Esophagus muscularis mucosa (tissue), 4 donors: ENCODE results near the gene ERCC6L2. TPM values are rescaled to one million over a fixed set of nuclear protein-coding genes. Genes with fewer than 3 reads are reported as not detected.

Experiments
- DNase-seq: peaks from one replicate; pipeline ENCODE4 v3.0.0-alpha.2; 2017; ENCODE audit errors: extremely low spot score
- H3K27ac ChIP-seq, 4 donors: fragments of 200-600 bp; sonication (generic); replicated peaks in 1 of 4; 1 replicate in 3 of 4; 2 replicates in 1 of 4; pipeline ENCODE4 v1.5.1; 2016 to 2019; ENCODE audit warnings: mild to moderate bottlenecking in 1 of 4
- H3K27me3 ChIP-seq, 4 donors: fragments of 200-600 bp; sonication (generic); one replicate each; pipeline versions ENCODE4 v1.5.1 to v1.6.0; 2016 to 2019
- H3K36me3 ChIP-seq, 4 donors: fragments of 200-600 bp; sonication (generic); one replicate each; pipeline ENCODE4 v1.5.1; 2016 to 2019
- H3K4me1 ChIP-seq, 4 donors: fragments of 200-600 bp; sonication (generic); one replicate each; pipeline ENCODE4 v1.5.1; 2016 to 2019
- H3K4me3 ChIP-seq, 4 donors: fragments of 200-600 bp; sonication (generic); 1 replicate in 2 of 4; 2 replicates in 2 of 4; pipeline ENCODE4 v1.5.1; 2016 to 2019; ENCODE audit warnings: mild to moderate bottlenecking in 4 of 4, moderate library complexity in 1 of 4
- H3K9me3 ChIP-seq, 4 donors: fragments of 200-600 bp; sonication (generic); 1 replicate in 3 of 4; 2 replicates in 1 of 4; pipeline ENCODE4 v1.5.1; 2016 to 2019
- CTCF ChIP-seq, 3 experiments: fragments of 200-600 bp in 2 of 3; fragments of 450-650 bp in 1 of 3; sonication (generic) in 2 of 3; IDR thresholded peaks; one replicate each; pipeline ENCODE4 v1.5.1; 2017 to 2019; ENCODE audit warnings: antibody characterized with exemption in 3 of 3, mild to moderate bottlenecking in 2 of 3, moderate library complexity in 1 of 3
- EP300 ChIP-seq: sonication (generic); formaldehyde crosslinking; IDR thresholded peaks from one replicate; pipeline ENCODE4 v1.6.1; 2017; ENCODE audit warnings: antibody characterized with exemption
- POLR2A ChIP-seq: fragments of 450-650 bp; IDR thresholded peaks from one replicate; pipeline ENCODE4 v1.6.1; 2017; ENCODE audit warnings: antibody characterized with exemption, moderate library complexity, mild to moderate bottlenecking, low read depth
- POLR2AphosphoS5 ChIP-seq, 2 donors: sonication (generic); formaldehyde crosslinking; IDR thresholded peaks; one replicate each; pipeline ENCODE4 v1.6.1; 2017; ENCODE audit warnings: antibody characterized with exemption in 2 of 2
- WGBS: methylation state at CpG from one replicate; pipeline ENCODE4 v1.1.5; 2018; 5-methylcytosine and 5-hydroxymethylcytosine counted together
- intact Hi-C: fragments of 100-400 bp; cut with DNase I; formaldehyde crosslinking; loops from one replicate; pipeline ENCODE4 v1.15.1; 2023
- total RNA-seq, 4 donors: library from RNA; depleted of rRNA; stranded (reverse); fragments of >200 nt; gene quantifications; one replicate each; pipeline versions ENCODE4 v1.1.0 to v1.2.1, GENCODE V29; 2016

The ERCC6L2 gene
- total RNA-seq, 4 donors from 2014 or later: 78.1 to 96.4 (median 86.5) TPM

GRCh38 chr9:95977371-95977770, 101.9 kb downstream of the ERCC6L2 start:
- H3K4me1 ChIP-seq: peaks cover 0 to 11% (median 0%) of the 10 kb centered on the region in 4 donors
- DNase-seq: no peak
- H3K4me3 ChIP-seq: no peak overlapping the region
- TF ChIP-seq CTCF (IDR thresholded peaks at IDR 0.05): no peak
- TF ChIP-seq POLR2AphosphoS5 (IDR thresholded peaks at IDR 0.05): no peak
- TF ChIP-seq EP300: no peak
- no peak for TF ChIP-seq POLR2A
- peaks cover 0 to 41% (median 21%) of the 10 kb centered on the region in 4 donors for H3K36me3 ChIP-seq
- intact Hi-C loops: no loop called here
- no peaks in the 10 kb centered on the region for H3K9me3 ChIP-seq
- H3K27ac ChIP-seq: no peak overlapping the region
- no peaks in the 10 kb centered on the region for H3K27me3 ChIP-seq
- WGBS: 63% methylated on average over 1 of the region's 1 CpG

GRCh38 chr9:95978106-95978505, 102.6 kb downstream of the ERCC6L2 start:
- H3K4me3 ChIP-seq: no peak overlapping the region
- intact Hi-C loops: no loop called here
- H3K9me3 ChIP-seq: no peaks in the 10 kb centered on the region
- no peaks in the 10 kb centered on the region for H3K27me3 ChIP-seq
- no peak for DNase-seq
- peaks cover 0 to 11% (median 0%) of the 10 kb centered on the region in 4 donors for H3K4me1 ChIP-seq
- no peak for TF ChIP-seq POLR2AphosphoS5 (IDR thresholded peaks at IDR 0.05)
- TF ChIP-seq CTCF (IDR thresholded peaks at IDR 0.05): no peak
- TF ChIP-seq POLR2A: no peak
- TF ChIP-seq EP300: no peak
- H3K27ac ChIP-seq: no peak overlapping the region
- peaks cover 0 to 34% (median 15%) of the 10 kb centered on the region in 4 donors for H3K36me3 ChIP-seq
- WGBS: 87% methylated on average over 4 of the region's 4 CpGs

GRCh38 chr9:95979446-95979845, 104.0 kb downstream of the ERCC6L2 start:
- Histone ChIP-seq H3K9me3 (no peaks in the 10 kb centered on the region), H3K27ac (no peak overlapping the region), H3K4me3 (no peak overlapping the region), H3K27me3 (no peaks in the 10 kb centered on the region), H3K36me3 (peaks cover 0 to 22% (median 7%) of the 10 kb centered on the region in 4 donors), H3K4me1 (peaks cover 0 to 11% (median 0%) of the 10 kb centered on the region in 4 donors)
- WGBS: 69% methylated on average over 4 of the region's 4 CpGs
- intact Hi-C loops: no loop called here
- no peak for DNase-seq
- TF ChIP-seq CTCF (IDR thresholded peaks at IDR 0.05) (no peak), POLR2A (no peak), EP300 (no peak), POLR2AphosphoS5 (IDR thresholded peaks at IDR 0.05) (no peak)

GRCh38 chr9:95980262-95981125, 105.0 kb downstream of the ERCC6L2 start:
- Histone ChIP-seq H3K4me1 (peaks cover 0 to 11% (median 0%) of the 10 kb centered on the region in 4 donors), H3K27ac (no peak overlapping the region), H3K27me3 (no peaks in the 10 kb centered on the region), H3K36me3 (peaks cover 0 to 22% (median 7%) of the 10 kb centered on the region in 4 donors), H3K9me3 (no peaks in the 10 kb centered on the region), H3K4me3 (no peak overlapping the region)
- TF ChIP-seq EP300 (no peak), POLR2AphosphoS5 (IDR thresholded peaks at IDR 0.05) (peak in 1 of 2 donors; percentile 45)
- WGBS: 77% methylated on average over 8 of the region's 8 CpGs
- intact Hi-C loops: no loop called here
- DNase-seq: no peak

- peaks cover 0 to 11% (median 0%) of the 10 kb centered on the region in 4 donors for H3K4me1 ChIP-seq
- WGBS: 57% methylated on average over 5 of the region's 5 CpGs
- TF ChIP-seq CTCF (IDR thresholded peaks at IDR 0.05) (no peak), POLR2AphosphoS5 (IDR thresholded peaks at IDR 0.05) (no peak), EP300 (no peak), POLR2A (no peak)
- peaks cover 0 to 22% (median 13%) of the 10 kb centered on the region in 4 donors for H3K36me3 ChIP-seq
- H3K27ac ChIP-seq: no peak overlapping the region
- no peak overlapping the region for H3K4me3 ChIP-seq
- no peak for DNase-seq
- no peaks in the 10 kb centered on the region for H3K27me3 ChIP-seq
- no peaks in the 10 kb centered on the region for H3K9me3 ChIP-seq
- intact Hi-C loops: no loop called here
Observed at GRCh38 chr9:95981761-95982390, 106.4 kb downstream of the ERCC6L2 start.
